ENCODE results near the gene KCNMA1. TPM values are rescaled to one million over a fixed set of nuclear protein-coding genes. Genes with fewer than 3 reads are reported as not detected.

The KCNMA1 gene
- total and polyA plus RNA-seq, 9 of the 15 experiments (the other 6 are each of a cell fraction or from before 2014, with no cell fraction given) = 0.01 to 0.95 (median 0.15) TPM; not detected in 4

- TF ChIP-seq, protein P1, sequence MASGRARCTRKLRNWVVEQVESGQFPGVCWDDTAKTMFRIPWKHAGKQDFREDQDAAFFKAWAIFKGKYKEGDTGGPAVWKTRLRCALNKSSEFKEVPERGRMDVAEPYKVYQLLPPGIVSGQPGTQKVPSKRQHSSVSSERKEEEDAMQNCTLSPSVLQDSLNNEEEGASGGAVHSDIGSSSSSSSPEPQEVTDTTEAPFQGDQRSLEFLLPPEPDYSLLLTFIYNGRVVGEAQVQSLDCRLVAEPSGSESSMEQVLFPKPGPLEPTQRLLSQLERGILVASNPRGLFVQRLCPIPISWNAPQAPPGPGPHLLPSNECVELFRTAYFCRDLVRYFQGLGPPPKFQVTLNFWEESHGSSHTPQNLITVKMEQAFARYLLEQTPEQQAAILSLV (tag; IDR thresholded peaks at IDR 0.05) = no peak
Observed at GRCh38 chr10:77385315-77385714, 252.3 kb downstream of the KCNMA1 start (continued).

DNA sequence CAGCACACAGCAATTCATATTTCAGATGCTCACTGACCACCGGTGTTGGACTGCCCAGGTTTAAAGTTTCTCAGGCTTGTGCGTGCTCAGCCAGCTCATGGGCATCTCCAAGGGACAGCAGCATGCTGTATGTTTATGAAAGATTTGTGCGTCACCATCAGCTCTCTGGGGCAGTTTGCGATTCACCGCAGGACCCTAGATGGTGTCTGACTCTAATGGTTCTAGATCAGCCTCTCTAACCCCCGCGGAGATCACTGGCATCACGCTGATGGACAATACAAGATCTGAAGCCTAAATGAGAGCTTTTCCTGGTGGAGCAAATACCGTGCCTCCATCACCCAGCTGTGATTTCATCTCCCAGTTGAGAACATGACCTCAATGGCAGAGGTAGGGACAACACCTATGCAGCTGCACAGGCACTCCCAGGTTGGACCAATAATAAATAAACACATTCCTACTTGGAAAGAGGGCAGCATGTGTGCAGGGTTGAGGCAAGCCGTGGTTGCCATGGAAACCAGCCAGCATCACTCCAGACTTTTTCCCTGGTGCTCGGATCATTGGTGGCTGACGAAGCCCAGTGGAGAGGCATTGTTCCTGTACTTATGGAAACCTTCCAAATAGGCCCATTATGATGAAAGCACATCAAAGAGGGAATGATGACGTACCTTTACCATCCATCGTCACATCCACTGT, 253.6 kb downstream of the KCNMA1 start:
- FAIRE-seq (no peak), ATAC-seq (no peak), DNase-seq (ENCODE audit: extremely low read depth in 1 of 4, low spot score in 3 of 4) (no peak)
- POLR2A ChIA-PET = interaction anchor here (0.6 to 0.7 kb wide), 2 partner anchors 12 to 197 kb away, joined by 3 to 4 read pairs; no protein-coding TSS in a partner anchor
- H3K79me2 ChIP-seq (ENCODE audit: control insufficient read depth, insufficient read depth, low read length) = no peaks in the 10 kb centered on the region
- H3K4me3 ChIP-seq = no peak overlapping the region
- no peaks in the 10 kb centered on the region for H3K4me1 ChIP-seq (replicated peaks in 1 of 2; ENCODE audit: control insufficient read depth in 2 of 2, insufficient read depth in 2 of 2, low read length in 2 of 2)
- H3K27me3 ChIP-seq (ENCODE audit: control insufficient read depth in 2 of 2, insufficient read depth in 2 of 2, low read length in 2 of 2) = 0 out of 5 replicates have a peak, but pooled peaks cover 0 to 4% of the 10 kb centered on the region in 2 experiments
- intact Hi-C loops (cut with micrococcal nuclease) (loop anchor here (10.0 kb wide), 1 partner anchor 219 kb away; no protein-coding TSS in a partner anchor), in situ Hi-C loops (cut with MboI) (loop anchor here (25.0 kb wide), 1 partner anchor 253 kb away; the partner anchor contains the start of gene KCNMA1)
- H3K9me3 ChIP-seq (replicated peaks; ENCODE audit: control insufficient read depth, insufficient read depth, low read depth, low read length) = no peaks in the 10 kb centered on the region
- TF ChIP-seq ZNF740 (CRISPR knock-in tag; IDR thresholded peaks at IDR 0.05) = no peak
- no peak for TF ChIP-seq ZNF740 (tag; IDR thresholded peaks at IDR 0.05)
- TF ChIP-seq RFX1 (IDR thresholded peaks at IDR 0.05) = peak; percentile 81
- TF ChIP-seq SRSF9 (IDR thresholded peaks at IDR 0.05; ENCODE audit: borderline replicate concordance, low read depth, low read length) = no peak
- under 1% methylated on average over 14 of the region's 14 CpGs for WGBS (ENCODE audit: insufficient coverage, low coverage, missing lambda C conversion rate)
- H3K9ac ChIP-seq (ENCODE audit: insufficient read depth in 1 of 2, low read depth in 2 of 2, low read length in 2 of 2) = no peak overlapping the region
- BruUV-seq (replicated peaks) = no TSS peak
- H3K27ac ChIP-seq (ENCODE audit: extremely low read depth, low read depth, low read length) = no peak overlapping the region
- no peaks in the 10 kb centered on the region for H4K20me1 ChIP-seq (replicated peaks; ENCODE audit: control insufficient read depth, insufficient read depth, low read length)
- no peak overlapping the region for H2AFZ ChIP-seq (ENCODE audit: low read depth, low read length)
- no peaks in the 10 kb centered on the region for H3K9me1 ChIP-seq (ENCODE audit: control insufficient read depth, insufficient read depth, low read length)
- H3K4me2 ChIP-seq (ENCODE audit: insufficient read depth, low read length) = no peak overlapping the region
- CTCF ChIA-PET (ENCODE audit: low intra/inter-chr PET ratio) = interaction anchor here (0.6 kb wide), 1 partner anchor 258 kb away, joined by 4 read pairs; no protein-coding TSS in a partner anchor
- H3K36me3 ChIP-seq (ENCODE audit: control insufficient read depth, insufficient read depth, low read length) = no peaks in the 10 kb centered on the region
